ENCODE data around the gene FKBP4. TPM values are rescaled to one million over a fixed set of nuclear protein-coding genes. Genes with fewer than 3 reads are reported as not detected.

Gene FKBP4
- total and polyA plus RNA-seq, 2 donors (not counting 3 experiments of a cell fraction or from before 2014, with no cell fraction given): 31.0 to 85.6 TPM

- H3K27ac ChIP-seq (ENCODE audit: insufficient read depth, low read depth, low read length): peak overlapping the region; percentile 1
- BruUV-seq (replicated peaks): no TSS peak
Observed at GRCh38 chr12:2795291-2796186, 769 bp downstream of the FKBP4 start.

GRCh38 chr12:2796187-2796666, 1.5 kb downstream of the FKBP4 start:
- Histone ChIP-seq H3K27ac (ENCODE audit: insufficient read depth, low read depth, low read length) (peak overlapping the region; percentile 1), H4K20me1 (replicated peaks; ENCODE audit: control insufficient read depth, extremely low read depth, insufficient read depth, low read length) (no peaks in the 10 kb centered on the region), H3K4me3 (replicated peaks in 1 of 3; ENCODE audit: insufficient read depth in 1 of 3, low read depth in 1 of 3, low read length in 3 of 3) (peak overlapping the region; percentile 69 to 93 (median 73)), H3K36me3 (ENCODE audit: control insufficient read depth in 2 of 2, extremely low read depth in 1 of 2, insufficient read depth in 2 of 2, low read length in 2 of 2) (peaks cover 14 to 27% of the 10 kb centered on the region in 2 experiments), H3K9me3 (replicated peaks; ENCODE audit: control insufficient read depth, insufficient read depth, low read length) (no peaks in the 10 kb centered on the region), H2AFZ (ENCODE audit: low read depth, low read length) (peak overlapping the region; percentile 71), H3K4me1 (ENCODE audit: control insufficient read depth, extremely low read depth, insufficient read depth, low read length) (peaks cover 23% of the 10 kb centered on the region), H3K27me3 (ENCODE audit: control insufficient read depth in 2 of 2, insufficient read depth in 2 of 2, low read length in 2 of 2) (peaks cover 2 to 7% of the 10 kb centered on the region in 2 experiments), H3K4me2 (ENCODE audit: insufficient read depth, low read length) (peak overlapping the region; percentile 91), H3K9me1 (replicated peaks; ENCODE audit: control insufficient read depth, extremely low read depth, insufficient read depth, low read length) (no peaks in the 10 kb centered on the region), H3K79me2 (ENCODE audit: control insufficient read depth, insufficient read depth, low read length) (peaks cover 25% of the 10 kb centered on the region), H3K9ac (replicated peaks; ENCODE audit: extremely low read depth, insufficient read depth, low read length) (peak overlapping the region; percentile 63)
- dilution Hi-C loops (cut with MboI; ENCODE audit: extremely low pct_ligation_motif_present, low sequenced_read_pairs): no loop called here
- FAIRE-seq (peak; percentile 73), DNase-seq (ENCODE audit: low read depth, low spot score) (no peak)
- TF ChIP-seq MYC (IDR thresholded peaks at IDR 0.05; ENCODE audit: low read depth, low read length) (no peak), CTCF (IDR thresholded peaks at IDR 0.05; ENCODE audit: extremely low read depth in 1 of 2, insufficient read depth in 1 of 2, low read depth in 1 of 2, low read length in 2 of 2) (no peak), FOS (IDR thresholded peaks at IDR 0.05; ENCODE audit: borderline replicate concordance, insufficient read depth, low read length) (no peak), EZH2 (IDR thresholded peaks at IDR 0.05; ENCODE audit: borderline replicate concordance, low read depth, low read length, severe bottlenecking) (no peak), POLR2AphosphoS5 (IDR thresholded peaks at IDR 0.05; ENCODE audit: insufficient read depth, low read depth, low read length) (no peak), POLR2A (IDR thresholded peaks at IDR 0.05; ENCODE audit: low read depth, low read length) (no peak)
- intact Hi-C loops (cut with micrococcal nuclease): loop anchor here (1.0 kb wide), 1 partner anchor 16 kb away; the partner anchor contains the start of gene ITFG2
- ChIA-PET CTCF (interaction anchor here (0.8 to 3.1 kb wide), 11 partner anchors 8 to 504 kb away, joined by 3 to 31 read pairs (median 3); partner anchors contain the start of gene ITFG2), POLR2A (interaction anchor here (0.9 kb wide), 1 partner anchor 17 kb away, joined by 4 read pairs; no protein-coding TSS in a partner anchor)
- no TSS peak for BruUV-seq (replicated peaks)

More at GRCh38 chr12:2795291-2796186, 769 bp downstream of the FKBP4 start:
- H4K20me1 ChIP-seq (replicated peaks; ENCODE audit: control insufficient read depth, extremely low read depth, insufficient read depth, low read length): no peaks in the 10 kb centered on the region
- peaks cover 12 to 20% of the 10 kb centered on the region in 2 experiments for H3K36me3 ChIP-seq (ENCODE audit: control insufficient read depth in 2 of 2, extremely low read depth in 1 of 2, insufficient read depth in 2 of 2, low read length in 2 of 2)
- ChIA-PET CTCF (interaction anchor here (0.8 to 3.1 kb wide), 12 partner anchors 9 to 504 kb away, joined by 3 to 31 read pairs (median 4); partner anchors contain the start of gene ITFG2), POLR2A (interaction anchor here (0.9 kb wide), 1 partner anchor 17 kb away, joined by 4 read pairs; no protein-coding TSS in a partner anchor)
- peaks cover 2 to 7% of the 10 kb centered on the region in 2 experiments for H3K27me3 ChIP-seq (ENCODE audit: control insufficient read depth in 2 of 2, insufficient read depth in 2 of 2, low read length in 2 of 2)
- intact Hi-C loops (cut with micrococcal nuclease): loop anchor here (1.0 to 2.0 kb wide), 2 partner anchors 17 to 241 kb away; partner anchors contain the start of gene ITFG2
- DNase-seq (ENCODE audit: low read depth, low spot score): peak; percentile 57
- peaks cover 23% of the 10 kb centered on the region for H3K4me1 ChIP-seq (ENCODE audit: control insufficient read depth, extremely low read depth, insufficient read depth, low read length)
- TF ChIP-seq POLR2AphosphoS5 (IDR thresholded peaks at IDR 0.05; ENCODE audit: insufficient read depth, low read depth, low read length): peak; percentile 47
- no peak for TF ChIP-seq MYC (IDR thresholded peaks at IDR 0.05; ENCODE audit: low read depth, low read length)
- no peaks in the 10 kb centered on the region for H3K9me3 ChIP-seq (replicated peaks; ENCODE audit: control insufficient read depth, insufficient read depth, low read length)
- peak overlapping the region; percentile 71 for H2AFZ ChIP-seq (ENCODE audit: low read depth, low read length)
- H3K79me2 ChIP-seq (ENCODE audit: control insufficient read depth, insufficient read depth, low read length): peaks cover 25% of the 10 kb centered on the region
- H3K9me1 ChIP-seq (replicated peaks; ENCODE audit: control insufficient read depth, extremely low read depth, insufficient read depth, low read length): no peaks in the 10 kb centered on the region
- H3K4me2 ChIP-seq (ENCODE audit: insufficient read depth, low read length): peak overlapping the region; percentile 91
- dilution Hi-C loops (cut with MboI; ENCODE audit: extremely low pct_ligation_motif_present, low sequenced_read_pairs): no loop called here
- peak; percentile 43 for FAIRE-seq
- peak overlapping the region; percentile 69 to 93 (median 73) for H3K4me3 ChIP-seq (replicated peaks in 1 of 3; ENCODE audit: insufficient read depth in 1 of 3, low read depth in 1 of 3, low read length in 3 of 3)
- peak overlapping the region; percentile 63 for H3K9ac ChIP-seq (replicated peaks; ENCODE audit: extremely low read depth, insufficient read depth, low read length)
